Panc1 (cell line): ENCODE measurements around the gene VEZT.

Experiments used
- CTCF ChIP-seq: fragments of 450-650 bp; IDR thresholded peaks from 2 replicates; pipeline ENCODE4 v1.5.1; 2017; ENCODE audit warnings: mild to moderate bottlenecking
- POLR2AphosphoS5 ChIP-seq: IDR thresholded peaks from 2 replicates; pipeline ENCODE4 v1.6.1; 2012; ENCODE audit warnings: mild to moderate bottlenecking, low read depth, low read length, moderate library complexity
- REST ChIP-seq, 2 experiments: IDR thresholded peaks; 2 replicates each; pipeline ENCODE4 v1.6.1; 2011 to 2012; ENCODE audit warnings: low read depth in 2 of 2, control low read depth in 1 of 2, low read length in 1 of 2, mild to moderate bottlenecking in 1 of 2, moderate library complexity in 1 of 2; ENCODE audit not compliant: insufficient read depth in 1 of 2
- SIN3A ChIP-seq: IDR thresholded peaks from 2 replicates; pipeline ENCODE4 v1.6.1; 2012; ENCODE audit warnings: low read depth, mild to moderate bottlenecking, low read length, moderate library complexity, borderline replicate concordance; ENCODE audit not compliant: insufficient read depth
- TCF7L2 ChIP-seq: IDR thresholded peaks from 2 replicates; pipeline ENCODE4 v1.6.1; 2011; ENCODE audit warnings: mild to moderate bottlenecking, low read depth, low read length, inconsistent platforms

DNA sequence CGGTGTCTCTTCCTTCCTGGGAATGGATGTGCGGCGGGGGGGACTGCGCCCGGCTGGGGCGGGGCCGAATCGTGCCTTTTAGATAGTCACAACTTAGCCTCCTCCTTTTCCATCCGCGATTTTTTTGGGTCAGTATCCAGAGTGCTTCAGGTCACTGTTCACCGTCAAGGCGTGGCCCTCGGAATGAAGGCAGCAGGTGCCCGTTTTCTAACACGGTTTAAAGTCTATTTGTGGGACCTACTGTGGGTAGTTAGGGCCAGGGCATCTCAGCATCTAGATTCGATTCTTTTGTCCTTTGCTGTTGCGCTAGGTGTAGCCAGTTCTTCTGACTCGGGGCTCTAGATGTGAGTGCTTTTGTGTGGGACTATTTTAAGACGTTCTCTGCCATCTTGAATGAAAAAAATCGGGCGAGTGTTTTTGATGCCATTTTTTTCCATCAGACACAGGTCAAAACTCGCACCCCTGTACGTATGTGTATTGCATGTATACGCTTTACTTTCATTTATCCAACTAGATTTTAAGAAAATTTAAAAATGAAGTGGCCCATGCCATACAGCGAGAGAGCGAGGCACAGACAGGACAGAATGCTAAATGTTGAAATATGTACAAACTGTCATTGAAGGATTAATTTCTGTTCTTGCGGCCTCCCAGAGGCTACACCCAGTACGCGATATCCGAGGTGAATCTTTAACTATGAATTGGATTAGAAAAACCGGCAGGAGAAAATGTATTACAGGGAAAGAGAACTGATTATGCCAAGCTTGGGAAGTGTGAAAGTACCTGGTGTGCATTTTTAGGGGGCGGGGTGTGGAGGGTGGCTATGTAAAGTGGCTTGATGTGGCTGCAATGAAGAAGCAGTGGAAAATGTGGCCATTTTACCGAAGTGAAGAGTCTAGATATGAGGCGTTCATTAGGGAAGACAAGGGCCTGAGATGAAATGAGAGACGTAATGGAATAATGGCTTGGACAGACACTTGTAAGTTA is 835 bp downstream of the VEZT start:
- TF ChIP-seq CTCF (no peak), REST (IDR thresholded peaks at IDR 0.05; ENCODE audit: insufficient read depth in 1 of 2, low read depth in 2 of 2, low read length in 1 of 2) (no peak), POLR2AphosphoS5 (no peak; the same call in 1 of the 2 replicates), SIN3A (peak; percentile 48; the same call in 1 of the 2 replicates), TCF7L2 (no peak)
